ENCODE results near the gene FRRS1. TPM values are rescaled to one million over a fixed set of nuclear protein-coding genes. Genes with fewer than 3 reads are reported as not detected.

Gene FRRS1
- total RNA-seq, 6 experiments from 2014 or later, result 19.6 to 44.0 (median 31.4) TPM

DNA sequence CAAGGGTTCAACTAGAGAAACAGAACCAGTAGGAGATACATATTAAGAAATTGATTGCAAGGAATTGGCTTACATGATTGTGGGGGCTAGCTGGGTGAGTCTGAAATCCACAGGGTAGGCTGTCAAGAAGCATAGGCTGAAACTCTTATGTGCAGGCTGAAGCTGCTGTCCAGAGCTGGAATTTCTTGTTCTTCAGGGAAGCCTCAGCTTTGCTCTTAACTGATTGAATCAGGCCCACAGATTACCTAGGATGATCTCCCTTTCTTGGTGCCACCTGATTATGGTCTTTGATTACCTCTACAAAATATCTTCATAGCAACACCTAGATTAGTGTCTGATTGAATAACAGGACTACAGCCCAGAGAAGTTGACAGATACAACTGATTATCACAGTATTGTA lies 22.5 kb upstream of the FRRS1 start:
- ATAC-seq (no peak), DNase-seq (no peak)
- Histone ChIP-seq H3K36me3 (no peaks in the 10 kb centered on the region), H3K27me3 (no peaks in the 10 kb centered on the region), H3K9me3 (no peaks in the 10 kb centered on the region), H3K27ac (no peak overlapping the region), H3K4me3 (no peak overlapping the region), H3K4me1 (no peaks in the 10 kb centered on the region)
- TF ChIP-seq, protein P1, sequence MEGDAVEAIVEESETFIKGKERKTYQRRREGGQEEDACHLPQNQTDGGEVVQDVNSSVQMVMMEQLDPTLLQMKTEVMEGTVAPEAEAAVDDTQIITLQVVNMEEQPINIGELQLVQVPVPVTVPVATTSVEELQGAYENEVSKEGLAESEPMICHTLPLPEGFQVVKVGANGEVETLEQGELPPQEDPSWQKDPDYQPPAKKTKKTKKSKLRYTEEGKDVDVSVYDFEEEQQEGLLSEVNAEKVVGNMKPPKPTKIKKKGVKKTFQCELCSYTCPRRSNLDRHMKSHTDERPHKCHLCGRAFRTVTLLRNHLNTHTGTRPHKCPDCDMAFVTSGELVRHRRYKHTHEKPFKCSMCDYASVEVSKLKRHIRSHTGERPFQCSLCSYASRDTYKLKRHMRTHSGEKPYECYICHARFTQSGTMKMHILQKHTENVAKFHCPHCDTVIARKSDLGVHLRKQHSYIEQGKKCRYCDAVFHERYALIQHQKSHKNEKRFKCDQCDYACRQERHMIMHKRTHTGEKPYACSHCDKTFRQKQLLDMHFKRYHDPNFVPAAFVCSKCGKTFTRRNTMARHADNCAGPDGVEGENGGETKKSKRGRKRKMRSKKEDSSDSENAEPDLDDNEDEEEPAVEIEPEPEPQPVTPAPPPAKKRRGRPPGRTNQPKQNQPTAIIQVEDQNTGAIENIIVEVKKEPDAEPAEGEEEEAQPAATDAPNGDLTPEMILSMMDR (IDR thresholded peaks at IDR 0.05), result no peak
- no peak for TF ChIP-seq POLR2A (IDR thresholded peaks at IDR 0.05)
- intact Hi-C loops (cut with DNase I), result no loop called here

DNA sequence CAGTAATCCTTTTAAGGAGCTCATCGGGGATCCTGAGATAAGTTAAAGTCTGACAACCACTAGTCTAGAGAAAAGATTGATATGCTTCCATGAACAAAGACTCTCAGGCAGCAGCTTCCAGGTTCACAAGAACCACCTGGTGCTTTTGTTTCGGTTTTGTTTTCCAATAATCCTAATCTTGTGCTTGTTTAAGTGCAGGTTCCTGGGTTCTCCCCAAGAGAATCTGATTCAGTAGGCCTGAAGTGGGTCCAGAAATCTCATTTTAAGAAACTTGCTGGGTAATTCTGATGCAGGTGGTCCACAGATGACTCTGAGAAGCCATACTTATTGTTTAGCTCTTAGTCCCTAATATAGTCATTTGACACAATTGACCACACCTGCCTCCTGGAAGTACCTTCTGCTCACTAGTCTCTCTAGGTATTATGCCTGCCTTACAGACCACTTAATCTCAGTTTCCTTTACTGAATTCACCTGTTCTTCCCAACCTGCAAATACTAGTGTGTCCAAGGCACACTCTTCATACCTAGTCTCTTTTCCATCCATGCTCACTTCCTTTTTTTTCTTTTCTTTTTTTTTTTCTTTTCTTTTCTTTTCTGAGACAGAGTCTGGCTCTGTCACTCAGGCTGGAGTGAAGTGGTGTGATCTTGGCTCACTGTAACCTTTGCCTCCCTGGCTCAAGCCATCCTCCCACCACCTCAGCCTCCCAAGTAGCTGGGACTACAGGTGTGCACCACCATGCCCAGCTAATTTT lies 20.5 kb upstream of the FRRS1 start:
- no peaks in the 10 kb centered on the region for H3K36me3 ChIP-seq
- intact Hi-C loops (cut with DNase I), result no loop called here
- no peak overlapping the region for H3K27ac ChIP-seq
- H3K9me3 ChIP-seq, result no peaks in the 10 kb centered on the region
- no peaks in the 10 kb centered on the region for H3K27me3 ChIP-seq
- TF ChIP-seq, protein P1 (IDR thresholded peaks at IDR 0.05), result no peak
- no peak for TF ChIP-seq POLR2A (IDR thresholded peaks at IDR 0.05)
- ATAC-seq (peak; percentile 28 to 80 (median 58)), DNase-seq (no peak)
- no peak overlapping the region for H3K4me3 ChIP-seq
- 75% methylated on average over 1 of the region's 2 CpGs for WGBS (ENCODE audit: insufficient coverage, low coverage, low lambda C conversion rate, missing lambda C conversion rate)
- no peaks in the 10 kb centered on the region for H3K4me1 ChIP-seq

DNA sequence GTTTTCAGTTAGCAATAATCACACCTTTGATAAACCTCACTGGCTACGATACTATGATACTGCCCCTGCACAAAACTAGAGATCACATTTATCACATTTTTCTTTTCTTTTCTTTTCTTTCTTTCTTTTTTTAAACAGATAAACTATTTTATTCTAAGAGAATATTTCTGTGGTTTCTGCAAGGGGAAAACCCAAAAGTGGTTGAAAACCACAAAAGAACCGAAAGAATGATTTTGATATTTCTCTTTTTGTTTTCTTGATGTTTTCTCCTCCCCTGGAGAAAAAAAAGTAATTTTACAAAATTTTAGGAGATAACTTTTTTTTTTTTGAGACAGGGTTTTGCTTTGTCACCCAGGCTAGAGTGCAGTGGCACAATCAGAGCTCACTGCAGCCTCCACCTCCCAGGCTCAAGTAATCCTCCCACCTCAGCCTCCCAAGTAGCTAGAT lies 18.4 kb upstream of the FRRS1 start:
- WGBS (ENCODE audit: insufficient coverage, low coverage, low lambda C conversion rate, missing lambda C conversion rate), result 65% methylated on average over 2 of the region's 2 CpGs
- intact Hi-C loops (cut with DNase I), result no loop called here

DNA sequence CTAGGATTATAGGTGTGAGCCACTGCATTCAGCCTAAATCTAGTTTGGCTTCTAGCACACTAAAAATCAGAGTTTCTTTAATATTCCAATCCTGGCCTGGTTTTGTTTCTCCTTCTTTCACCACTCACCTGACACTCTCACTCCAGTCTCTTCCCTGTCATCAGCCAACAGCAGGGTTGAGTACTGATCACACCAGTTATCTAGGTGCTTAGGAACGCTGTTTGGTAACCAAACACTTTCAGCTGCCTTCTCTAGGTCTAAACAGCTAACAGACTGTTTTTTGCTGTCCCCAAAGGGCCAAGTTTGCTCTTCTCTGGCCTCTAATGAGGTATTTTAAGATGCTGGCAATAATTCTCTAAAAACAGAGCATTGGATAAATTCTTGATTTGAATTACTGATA lies 17.7 kb upstream of the FRRS1 start:
- Histone ChIP-seq H3K4me3 (no peak overlapping the region), H3K36me3 (no peaks in the 10 kb centered on the region), H3K4me1 (no peaks in the 10 kb centered on the region), H3K27me3 (no peaks in the 10 kb centered on the region), H3K27ac (no peak overlapping the region), H3K9me3 (no peaks in the 10 kb centered on the region)
- intact Hi-C loops (cut with DNase I), result no loop called here
- ATAC-seq, result peak in 1 of 4 donors; percentile 37
- no peak for TF ChIP-seq POLR2A (IDR thresholded peaks at IDR 0.05)
- TF ChIP-seq, protein P1 (IDR thresholded peaks at IDR 0.05), result no peak
- DNase-seq, result no peak
- WGBS (ENCODE audit: insufficient coverage, low coverage, low lambda C conversion rate, missing lambda C conversion rate), result 64% methylated on average over 1 of the region's 1 CpG

More for the DNA sequence above, 18.4 kb upstream of the FRRS1 start:
- DNase-seq, result no peak
- no peak for TF ChIP-seq POLR2A (IDR thresholded peaks at IDR 0.05)
- TF ChIP-seq, protein P1 (IDR thresholded peaks at IDR 0.05), result no peak
- no peaks in the 10 kb centered on the region for H3K36me3 ChIP-seq
- no peaks in the 10 kb centered on the region for H3K27me3 ChIP-seq
- H3K9me3 ChIP-seq, result no peaks in the 10 kb centered on the region
- ATAC-seq, result no peak
- H3K4me1 ChIP-seq, result no peaks in the 10 kb centered on the region
- no peak overlapping the region for H3K4me3 ChIP-seq
- H3K27ac ChIP-seq, result no peak overlapping the region

All from right lobe of liver (tissue), 6 donors.